ENCODE data around the gene ZNHIT2.
"Not testable (repeated sequence)": the region's sequence is repeated elsewhere in the genome, so short reads cannot be mapped to it uniquely, and the experiment has no call there.

Gene ZNHIT2

GRCh38 chr11:65133724-65134123, 16.2 kb upstream of the ZNHIT2 start:
- no peak for DNase-seq

GRCh38 chr11:65132988-65133700, 15.6 kb upstream of the ZNHIT2 start:
- DNase-seq, result no peak

GRCh38 chr11:65132238-65132987, 14.9 kb upstream of the ZNHIT2 start:
- no peak for DNase-seq

- DNase-seq, result no peak
These were observed 14.4 kb upstream of the ZNHIT2 start for GRCh38 chr11:65131895-65132237.

- DNase-seq, result no peak
These were observed 13.9 kb upstream of the ZNHIT2 start for GRCh38 chr11:65131417-65131776.

- no peak for DNase-seq
These were observed 13.3 kb upstream of the ZNHIT2 start for GRCh38 chr11:65130631-65131416.

- no peak for DNase-seq
These were observed 12.3 kb upstream of the ZNHIT2 start for GRCh38 chr11:65129649-65130441.

GRCh38 chr11:65128182-65129145, 11.0 kb upstream of the ZNHIT2 start:
- DNase-seq, result no peak

GRCh38 chr11:65127473-65128181, 10.1 kb upstream of the ZNHIT2 start:
- DNase-seq, result no peak

GRCh38 chr11:65126624-65127274, 9.2 kb upstream of the ZNHIT2 start:
- no peak for DNase-seq

- no peak for DNase-seq
These were observed 7.9 kb upstream of the ZNHIT2 start for GRCh38 chr11:65125197-65126056.

GRCh38 chr11:65124480-65125196, 7.1 kb upstream of the ZNHIT2 start:
- no peak for DNase-seq

- peak; percentile 86 for DNase-seq
These were observed 4.6 kb upstream of the ZNHIT2 start, which contains the start of the genes FAU and MRPL49 for GRCh38 chr11:65121865-65122696. FAU (minus strand) TSS chr11:65122134; CDS start chr11:65121813, 321 bp downstream. MRPL49 (plus strand) TSS chr11:65122321; CDS start chr11:65122347, 26 bp downstream.

GRCh38 chr11:65121447-65121864, 4.0 kb upstream of the ZNHIT2 start:
- DNase-seq, result no peak

- no peak for DNase-seq
These were observed 3.3 kb upstream of the ZNHIT2 start for GRCh38 chr11:65120831-65121230.

GRCh38 chr11:65119670-65119995, 2.1 kb upstream of the ZNHIT2 start:
- no peak for DNase-seq

- DNase-seq, result not testable (repeated sequence)
These were observed 1.6 kb upstream of the ZNHIT2 start for GRCh38 chr11:65118891-65119669.

Data from NCI-H2081 treated with DMSO at 0.1 percent for 48 hours (cell line).